ENCODE data around the gene ABHD12.

GRCh38 chr20:25287631-25288290 is 102.9 kb downstream of the ABHD12 start:
- TF ChIP-seq ZNF24 (IDR thresholded peaks at IDR 0.05) = no peak
- TF ChIP-seq, protein P1, sequence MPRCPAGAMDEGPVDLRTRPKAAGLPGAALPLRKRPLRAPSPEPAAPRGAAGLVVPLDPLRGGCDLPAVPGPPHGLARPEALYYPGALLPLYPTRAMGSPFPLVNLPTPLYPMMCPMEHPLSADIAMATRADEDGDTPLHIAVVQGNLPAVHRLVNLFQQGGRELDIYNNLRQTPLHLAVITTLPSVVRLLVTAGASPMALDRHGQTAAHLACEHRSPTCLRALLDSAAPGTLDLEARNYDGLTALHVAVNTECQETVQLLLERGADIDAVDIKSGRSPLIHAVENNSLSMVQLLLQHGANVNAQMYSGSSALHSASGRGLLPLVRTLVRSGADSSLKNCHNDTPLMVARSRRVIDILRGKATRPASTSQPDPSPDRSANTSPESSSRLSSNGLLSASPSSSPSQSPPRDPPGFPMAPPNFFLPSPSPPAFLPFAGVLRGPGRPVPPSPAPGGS (IDR thresholded peaks at IDR 0.05; ENCODE audit: borderline replicate concordance, insufficient read depth, low read depth, low read length, poor library complexity, severe bottlenecking) = no peak
